ENCODE data around the gene ASAP2. TPM values are rescaled to one million over a fixed set of nuclear protein-coding genes. Genes with fewer than 3 reads are reported as not detected.

The ASAP2 gene
- total and polyA plus RNA-seq, 9 of the 15 experiments (the other 6 are each of a cell fraction or from before 2014, with no cell fraction given): 0.06 to 4.3 (median 3.1) TPM

DNA sequence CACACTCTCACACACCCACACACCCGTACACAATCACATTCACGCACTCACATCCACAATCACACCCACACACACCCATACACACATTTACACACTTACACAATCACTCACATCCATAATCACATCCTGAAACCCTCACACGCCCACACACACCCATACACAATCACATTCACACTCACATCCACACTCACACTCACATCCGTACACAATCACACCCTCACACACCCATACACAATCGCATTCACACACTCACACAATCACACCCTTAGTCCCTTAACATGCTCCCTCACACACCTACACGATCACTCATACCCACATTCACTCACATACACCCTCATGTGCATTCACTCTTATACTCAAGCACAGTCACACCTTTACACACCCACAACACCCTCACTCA is 110.9 kb downstream of the ASAP2 start (continued):
- TF ChIP-seq, protein P1, sequence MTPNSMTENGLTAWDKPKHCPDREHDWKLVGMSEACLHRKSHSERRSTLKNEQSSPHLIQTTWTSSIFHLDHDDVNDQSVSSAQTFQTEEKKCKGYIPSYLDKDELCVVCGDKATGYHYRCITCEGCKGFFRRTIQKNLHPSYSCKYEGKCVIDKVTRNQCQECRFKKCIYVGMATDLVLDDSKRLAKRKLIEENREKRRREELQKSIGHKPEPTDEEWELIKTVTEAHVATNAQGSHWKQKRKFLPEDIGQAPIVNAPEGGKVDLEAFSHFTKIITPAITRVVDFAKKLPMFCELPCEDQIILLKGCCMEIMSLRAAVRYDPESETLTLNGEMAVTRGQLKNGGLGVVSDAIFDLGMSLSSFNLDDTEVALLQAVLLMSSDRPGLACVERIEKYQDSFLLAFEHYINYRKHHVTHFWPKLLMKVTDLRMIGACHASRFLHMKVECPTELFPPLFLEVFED (CRISPR knock-in tag; conservative IDR thresholded peaks at IDR 0.05): peak; percentile 58
- TF ChIP-seq MEF2D (tag; conservative IDR thresholded peaks at IDR 0.05; ENCODE audit: low read depth) (peak; percentile 31; the same call in 1 of the 2 replicates), ZBTB43 (CRISPR knock-in tag; IDR thresholded peaks at IDR 0.05) (peak; percentile 99), SIN3B (IDR thresholded peaks at IDR 0.05; ENCODE audit: low read depth) (no peak), CBX5 (IDR thresholded peaks at IDR 0.05; ENCODE audit: borderline replicate concordance, low read depth) (no peak), NFE2 (IDR thresholded peaks at IDR 0.05; ENCODE audit: low read depth) (no peak), TCF7L2 (IDR thresholded peaks at IDR 0.05; ENCODE audit: low read depth, low read length) (no peak), CBX1 (IDR thresholded peaks at IDR 0.05; ENCODE audit: low read depth) (no peak), OTX1 (CRISPR knock-in tag; IDR thresholded peaks at IDR 0.05) (0 out of 2 replicates have a peak, but pooled peaks have one; percentile 28), EGR1 (conservative IDR thresholded peaks at IDR 0.05) (peak; percentile 38), IRF2 (CRISPR knock-in tag; IDR thresholded peaks at IDR 0.05) (peak; percentile 16; the same call in 1 of the 2 replicates), TOE1 (IDR thresholded peaks at IDR 0.05; ENCODE audit: borderline replicate concordance) (0 out of 2 replicates have a peak, but pooled peaks have one; percentile 32), TOE1 (CRISPR knock-in tag; IDR thresholded peaks at IDR 0.05; ENCODE audit: borderline replicate concordance, low read depth) (no peak), CCNT2 (IDR thresholded peaks at IDR 0.05; ENCODE audit: borderline replicate concordance, extremely low read depth, insufficient read length, low read depth, low read length) (no peak), ETS2 (tag; IDR thresholded peaks at IDR 0.05; ENCODE audit: borderline replicate concordance, poor library complexity, severe bottlenecking) (no peak), ESRRA (IDR thresholded peaks at IDR 0.05; ENCODE audit: borderline replicate concordance, low read depth) (no peak), ZNF232 (CRISPR knock-in tag; IDR thresholded peaks at IDR 0.05) (no peak)
- TF ChIP-seq, protein P2, sequence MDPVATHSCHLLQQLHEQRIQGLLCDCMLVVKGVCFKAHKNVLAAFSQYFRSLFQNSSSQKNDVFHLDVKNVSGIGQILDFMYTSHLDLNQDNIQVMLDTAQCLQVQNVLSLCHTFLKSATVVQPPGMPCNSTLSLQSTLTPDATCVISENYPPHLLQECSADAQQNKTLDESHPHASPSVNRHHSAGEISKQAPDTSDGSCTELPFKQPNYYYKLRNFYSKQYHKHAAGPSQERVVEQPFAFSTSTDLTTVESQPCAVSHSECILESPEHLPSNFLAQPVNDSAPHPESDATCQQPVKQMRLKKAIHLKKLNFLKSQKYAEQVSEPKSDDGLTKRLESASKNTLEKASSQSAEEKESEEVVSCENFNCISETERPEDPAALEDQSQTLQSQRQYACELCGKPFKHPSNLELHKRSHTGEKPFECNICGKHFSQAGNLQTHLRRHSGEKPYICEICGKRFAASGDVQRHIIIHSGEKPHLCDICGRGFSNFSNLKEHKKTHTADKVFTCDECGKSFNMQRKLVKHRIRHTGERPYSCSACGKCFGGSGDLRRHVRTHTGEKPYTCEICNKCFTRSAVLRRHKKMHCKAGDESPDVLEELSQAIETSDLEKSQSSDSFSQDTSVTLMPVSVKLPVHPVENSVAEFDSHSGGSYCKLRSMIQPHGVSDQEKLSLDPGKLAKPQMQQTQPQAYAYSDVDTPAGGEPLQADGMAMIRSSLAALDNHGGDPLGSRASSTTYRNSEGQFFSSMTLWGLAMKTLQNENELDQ (CRISPR knock-in tag; IDR thresholded peaks at IDR 0.05; ENCODE audit: borderline replicate concordance): no peak
- TF ChIP-seq, protein P3, sequence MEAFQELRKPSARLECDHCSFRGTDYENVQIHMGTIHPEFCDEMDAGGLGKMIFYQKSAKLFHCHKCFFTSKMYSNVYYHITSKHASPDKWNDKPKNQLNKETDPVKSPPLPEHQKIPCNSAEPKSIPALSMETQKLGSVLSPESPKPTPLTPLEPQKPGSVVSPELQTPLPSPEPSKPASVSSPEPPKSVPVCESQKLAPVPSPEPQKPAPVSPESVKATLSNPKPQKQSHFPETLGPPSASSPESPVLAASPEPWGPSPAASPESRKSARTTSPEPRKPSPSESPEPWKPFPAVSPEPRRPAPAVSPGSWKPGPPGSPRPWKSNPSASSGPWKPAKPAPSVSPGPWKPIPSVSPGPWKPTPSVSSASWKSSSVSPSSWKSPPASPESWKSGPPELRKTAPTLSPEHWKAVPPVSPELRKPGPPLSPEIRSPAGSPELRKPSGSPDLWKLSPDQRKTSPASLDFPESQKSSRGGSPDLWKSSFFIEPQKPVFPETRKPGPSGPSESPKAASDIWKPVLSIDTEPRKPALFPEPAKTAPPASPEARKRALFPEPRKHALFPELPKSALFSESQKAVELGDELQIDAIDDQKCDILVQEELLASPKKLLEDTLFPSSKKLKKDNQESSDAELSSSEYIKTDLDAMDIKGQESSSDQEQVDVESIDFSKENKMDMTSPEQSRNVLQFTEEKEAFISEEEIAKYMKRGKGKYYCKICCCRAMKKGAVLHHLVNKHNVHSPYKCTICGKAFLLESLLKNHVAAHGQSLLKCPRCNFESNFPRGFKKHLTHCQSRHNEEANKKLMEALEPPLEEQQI (IDR thresholded peaks at IDR 0.05): no peak
